HG03095 (cell line): Measurements from ENCODE around the gene GABBR2.
"Not testable (repeated sequence)": the region's sequence is repeated elsewhere in the genome, so short reads cannot be mapped to it uniquely, and the experiment has no call there.

Experiments used
- ATAC-seq: cut with Tn5 transposase; IDR thresholded peaks from one replicate; pipeline ENCODE4 v1.9.1; 2021; ENCODE audit warnings: moderate library complexity; ENCODE audit not compliant: unreplicated experiment

Gene GABBR2

DNA sequence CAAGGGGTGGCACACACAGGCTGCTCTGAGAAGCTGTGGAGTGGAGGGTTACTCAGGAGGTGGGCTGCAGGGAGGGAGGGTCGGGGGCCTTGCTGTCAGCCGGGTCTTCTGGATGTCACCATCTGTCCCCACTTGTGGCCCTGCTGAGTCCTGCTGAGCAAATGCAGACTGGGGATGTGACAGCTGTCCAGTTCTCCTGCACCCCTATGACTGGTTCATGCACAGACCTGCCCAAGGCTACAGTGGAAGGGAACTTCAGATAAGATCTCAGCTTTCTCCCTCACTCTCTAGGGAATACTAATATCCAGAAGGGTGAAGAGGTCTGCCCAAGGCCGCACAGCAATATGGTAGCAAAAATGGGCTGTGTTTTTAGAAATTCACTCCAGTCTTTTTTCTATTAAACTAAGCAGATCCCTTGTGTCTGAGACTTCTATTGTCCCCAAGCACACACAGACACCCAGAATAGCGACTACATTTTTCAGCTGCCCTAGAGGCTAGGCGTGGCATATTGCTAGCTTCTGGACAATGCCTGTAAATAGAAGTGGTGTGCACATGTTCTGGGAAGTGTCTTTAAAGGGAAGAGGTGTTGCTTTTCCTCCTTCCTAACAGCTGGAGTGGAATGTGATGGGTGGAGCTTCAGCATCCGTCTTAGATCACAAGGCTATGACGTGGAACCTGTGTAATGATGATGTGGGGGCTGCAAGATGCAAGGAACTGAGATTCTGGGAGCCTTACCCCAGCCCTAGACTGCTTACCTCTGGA is 402.2 kb downstream of the GABBR2 start:
- ATAC-seq = no peak

DNA sequence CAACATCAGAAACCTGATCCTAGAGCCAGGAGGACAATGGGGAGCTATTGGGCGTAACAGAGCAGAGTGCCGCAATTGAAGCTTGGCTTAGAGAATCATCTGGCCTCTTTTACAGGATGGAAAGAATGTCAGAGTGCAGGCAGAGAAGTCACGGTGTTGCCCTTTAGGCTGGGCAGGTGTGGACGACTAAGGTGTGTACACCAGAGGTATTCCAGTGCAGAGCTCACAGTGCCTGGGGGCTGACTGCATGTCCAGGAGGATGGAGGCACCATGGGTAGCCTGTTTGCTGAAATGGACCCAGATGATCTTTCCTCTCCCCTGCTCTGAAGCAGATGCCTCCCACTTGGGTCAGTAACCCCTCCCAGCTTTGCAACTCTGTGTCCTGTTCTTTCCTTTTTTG is 404.4 kb downstream of the GABBR2 start:
- no peak for ATAC-seq

DNA sequence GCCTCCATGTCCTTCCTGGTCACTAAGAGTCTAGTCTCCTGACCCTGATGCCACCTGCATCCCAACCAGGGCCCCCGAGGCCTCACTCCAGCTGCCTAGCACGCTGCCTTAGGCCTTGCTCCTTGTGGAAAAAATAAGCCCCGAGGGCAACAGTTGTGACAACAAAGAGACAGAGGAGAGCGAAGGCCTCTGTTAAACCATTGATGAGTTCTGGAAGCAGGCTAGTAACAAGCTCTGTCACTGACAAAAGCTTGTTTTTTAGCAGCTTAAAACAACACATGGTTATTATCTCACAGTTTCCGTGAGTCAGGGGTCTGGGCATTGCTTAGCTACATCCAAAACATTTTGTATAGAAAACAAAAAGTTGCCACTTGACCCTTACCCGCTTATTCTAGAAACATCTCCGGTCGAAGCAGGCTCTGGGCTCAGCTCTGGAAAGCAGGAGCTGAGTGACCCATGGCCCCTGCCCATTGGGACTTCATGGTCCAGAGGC is 405.1 kb downstream of the GABBR2 start:
- ATAC-seq = no peak

DNA sequence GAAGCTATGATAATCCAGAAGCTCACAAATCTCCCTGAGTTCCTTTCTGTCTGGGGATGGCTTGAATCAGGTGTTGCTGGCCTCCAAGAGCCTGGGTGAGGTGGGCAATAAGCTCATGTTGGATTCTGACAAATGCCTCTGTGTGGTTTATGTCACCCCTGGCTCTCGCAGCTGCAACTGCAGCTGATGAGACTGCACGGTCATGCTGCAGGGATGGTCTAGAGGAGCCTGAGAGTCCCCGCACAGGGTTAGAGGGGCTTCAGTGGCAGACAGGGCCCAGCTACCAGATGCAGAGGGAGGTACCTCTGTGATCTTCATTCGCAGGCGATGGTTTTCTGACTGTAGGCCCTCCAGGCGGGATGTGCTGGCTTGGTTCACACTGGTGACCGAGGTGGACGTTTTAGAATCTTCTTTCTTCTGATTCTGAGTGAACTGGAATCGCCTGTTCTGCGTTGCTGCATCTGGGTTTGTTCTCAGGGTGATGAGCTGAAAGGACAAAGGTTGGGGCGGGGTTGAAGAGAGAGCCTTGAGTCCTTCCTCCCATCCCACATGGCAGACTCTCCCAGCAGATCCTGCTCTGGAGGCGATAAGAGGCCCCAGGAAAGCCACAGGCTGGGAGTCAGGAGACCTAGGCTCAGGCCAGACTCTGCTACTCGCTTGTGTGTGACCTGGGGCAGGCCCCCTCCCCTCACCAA is 405.6 kb downstream of the GABBR2 start:
- no peak for ATAC-seq

DNA sequence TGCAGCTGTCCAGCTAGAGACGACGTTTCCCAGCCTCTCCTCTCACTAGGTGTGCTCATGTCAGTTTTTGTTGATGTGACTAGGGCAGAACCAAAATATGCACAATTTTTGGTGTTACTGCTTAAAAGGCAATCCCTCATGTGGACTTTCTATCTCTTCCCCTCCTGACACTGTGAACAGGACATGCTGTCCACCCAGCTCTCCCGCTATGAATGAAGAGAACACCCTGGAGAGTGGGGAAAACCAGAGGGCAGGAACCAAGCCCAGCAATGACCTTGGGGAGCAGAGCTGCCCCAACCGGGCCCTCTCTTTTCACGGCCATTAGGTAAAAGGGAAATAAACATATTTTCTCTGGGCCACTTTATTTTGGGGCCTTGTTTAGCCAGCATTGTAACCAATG is 406.6 kb downstream of the GABBR2 start:
- ATAC-seq = no peak

DNA sequence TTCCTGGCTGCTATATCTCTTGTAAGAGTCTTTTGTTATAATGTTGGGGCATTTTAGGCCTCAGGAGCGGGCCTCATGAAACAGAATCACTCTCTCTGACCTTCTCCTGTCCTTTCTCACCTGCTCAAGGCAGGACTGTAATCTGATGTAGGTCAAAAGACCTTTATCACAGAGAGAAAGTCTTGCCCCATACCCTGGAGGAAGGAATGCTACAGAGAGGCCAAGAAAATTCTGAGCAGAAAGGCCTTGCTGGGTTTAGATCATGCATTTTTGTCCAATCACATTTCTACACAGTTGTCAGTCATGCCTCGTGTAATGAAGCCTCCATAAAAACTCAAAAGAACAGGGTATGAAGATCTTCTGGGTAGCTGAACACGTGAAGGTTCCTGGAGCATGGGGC is 408.1 kb downstream of the GABBR2 start:
- no peak for ATAC-seq

DNA sequence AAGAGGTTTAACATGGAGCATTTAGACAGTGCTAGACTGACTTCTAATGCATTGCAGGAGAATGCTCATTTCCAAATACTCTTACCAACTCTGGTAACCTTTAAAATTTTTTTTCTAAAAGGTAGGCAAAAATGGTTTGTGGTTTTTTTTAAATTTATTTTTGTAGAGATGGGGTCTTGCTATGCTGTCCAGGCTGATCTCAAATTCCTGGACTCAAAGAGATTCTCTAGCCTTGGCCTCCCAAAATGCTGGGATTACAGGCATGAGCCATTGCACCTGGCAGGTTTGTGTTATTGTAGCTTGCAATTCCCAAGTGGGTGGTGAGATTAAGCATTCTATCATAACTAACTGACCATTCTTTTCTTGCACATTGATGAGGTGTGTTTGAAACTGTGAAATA is 410.3 kb downstream of the GABBR2 start:
- ATAC-seq = no peak

DNA sequence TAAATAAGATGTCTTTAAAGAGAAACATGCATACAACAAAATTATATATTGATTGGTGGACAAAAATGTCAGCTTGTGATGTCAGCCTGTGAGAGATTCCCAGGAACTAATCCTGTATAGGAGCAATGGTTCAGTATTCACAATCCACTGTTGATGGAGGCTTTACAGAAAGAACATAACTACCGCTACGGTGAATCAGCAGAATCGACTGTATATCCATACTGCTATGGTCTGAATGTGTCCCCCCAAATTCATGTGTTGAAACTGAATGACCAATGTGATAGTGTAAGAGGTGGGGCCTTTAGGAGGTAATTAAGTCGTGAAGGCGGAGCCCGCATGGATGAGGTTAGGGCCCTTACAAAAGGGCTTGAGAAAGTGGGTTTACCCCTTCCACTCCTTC is 412.9 kb downstream of the GABBR2 start:
- no peak for ATAC-seq

DNA sequence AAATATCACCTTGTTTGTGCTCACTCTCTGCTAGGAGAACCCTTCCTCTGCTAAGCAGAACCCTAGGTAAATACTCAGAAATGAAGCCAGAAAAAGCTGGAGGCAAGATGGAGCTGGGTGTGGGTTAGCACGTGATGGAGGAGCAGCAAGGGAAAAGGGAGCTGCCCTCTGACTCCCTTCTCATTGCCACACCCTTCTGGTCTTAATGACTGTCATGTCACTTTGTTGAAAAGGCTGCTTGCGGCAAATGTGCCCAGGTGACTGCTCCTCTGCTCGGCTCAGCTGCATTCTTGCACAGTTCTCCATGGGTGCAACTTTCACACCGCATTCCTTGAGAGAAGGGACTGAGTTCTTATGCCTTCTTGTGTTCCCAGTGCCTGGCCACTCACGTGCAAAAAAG is 416.9 kb downstream of the GABBR2 start:
- ATAC-seq = no peak

DNA sequence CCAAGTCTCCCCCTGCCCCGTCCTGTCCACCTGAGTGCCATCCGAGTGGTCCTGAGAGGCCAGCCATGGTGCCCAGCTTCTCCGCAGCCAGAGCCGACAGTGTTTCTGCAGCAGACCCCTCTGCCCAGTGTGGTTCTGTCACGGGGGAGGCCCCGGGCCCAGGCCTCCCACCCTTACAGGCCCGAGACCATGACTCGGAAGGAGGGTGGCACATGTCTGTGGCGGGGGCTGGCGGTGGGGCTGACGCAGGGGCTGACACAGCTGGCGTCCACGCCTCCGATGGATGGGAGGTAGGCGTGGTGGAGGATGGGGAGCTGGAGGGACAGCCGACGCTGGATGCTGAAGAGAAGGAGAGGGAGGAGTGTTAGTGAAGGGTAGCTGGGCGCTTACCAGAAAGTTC is 418.3 kb downstream of the GABBR2 start:
- ATAC-seq = no peak

DNA sequence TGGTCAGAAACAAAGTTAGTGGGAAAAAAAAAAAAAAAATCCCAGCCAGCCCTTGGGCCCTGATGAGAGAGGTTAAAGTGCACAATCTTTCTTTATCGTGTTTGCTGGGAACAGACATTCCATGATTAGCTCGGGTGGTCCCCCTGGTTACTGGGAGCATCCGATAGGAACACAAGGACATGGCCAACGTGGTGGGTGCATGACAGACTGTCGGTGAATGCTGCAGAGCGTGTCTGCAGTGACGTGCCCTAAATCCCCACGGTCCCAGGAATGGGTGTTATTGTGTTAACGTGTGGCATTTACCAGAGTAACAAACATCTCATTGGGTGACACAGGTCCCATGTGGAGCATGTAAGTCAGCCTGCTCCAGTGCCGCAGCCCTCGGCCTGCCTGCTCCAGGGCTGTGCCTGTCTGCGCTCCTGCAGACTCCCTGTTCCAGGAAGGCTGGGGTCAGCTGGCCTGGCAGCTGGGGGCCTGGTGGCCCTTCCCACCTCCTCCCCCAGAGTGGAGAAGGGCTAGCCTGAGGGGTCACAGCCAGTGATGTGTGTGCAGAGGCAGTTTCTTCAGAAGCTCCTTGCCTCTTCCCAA is 419.0 kb downstream of the GABBR2 start:
- no peak for ATAC-seq

DNA sequence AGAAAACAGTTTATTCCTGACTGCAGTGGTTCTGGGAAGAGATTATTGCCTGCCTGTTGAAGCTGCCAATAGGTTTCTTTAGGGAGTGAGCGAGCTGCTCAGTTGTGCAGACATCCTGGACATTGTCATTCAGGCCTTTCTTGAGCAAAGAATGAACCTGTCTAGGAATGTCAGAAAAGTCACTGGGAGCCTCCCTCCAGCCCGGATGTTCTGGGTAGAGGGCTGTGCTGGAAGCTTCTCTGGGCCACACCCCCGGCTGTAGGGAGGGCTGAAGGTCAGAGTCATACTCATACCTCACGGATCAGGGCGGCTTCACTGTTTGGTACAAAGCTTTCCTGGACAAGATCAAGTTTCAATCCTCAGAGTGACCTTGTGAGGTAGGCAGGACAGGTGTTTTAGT is 419.9 kb downstream of the GABBR2 start:
- ATAC-seq = no peak

DNA sequence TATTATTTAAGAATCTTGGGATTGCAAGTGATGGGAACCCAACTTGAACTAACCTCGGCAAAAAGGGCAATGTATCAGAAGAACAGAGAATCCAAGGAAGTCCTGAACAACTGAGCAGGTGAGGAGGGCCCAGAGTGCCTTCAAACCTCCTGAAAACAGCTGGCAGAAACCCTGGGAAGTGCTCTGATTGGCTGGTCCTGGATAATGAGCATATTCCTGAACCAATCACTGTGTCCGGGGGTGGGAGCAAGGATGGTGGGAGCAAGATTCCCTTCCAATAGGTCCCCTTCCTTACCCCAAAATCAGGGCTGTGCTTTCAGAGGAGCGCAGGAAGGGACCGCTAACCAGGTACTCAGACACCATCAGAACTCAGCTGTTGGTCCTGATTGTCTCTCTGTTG is 421.4 kb downstream of the GABBR2 start:
- ATAC-seq = no peak

DNA sequence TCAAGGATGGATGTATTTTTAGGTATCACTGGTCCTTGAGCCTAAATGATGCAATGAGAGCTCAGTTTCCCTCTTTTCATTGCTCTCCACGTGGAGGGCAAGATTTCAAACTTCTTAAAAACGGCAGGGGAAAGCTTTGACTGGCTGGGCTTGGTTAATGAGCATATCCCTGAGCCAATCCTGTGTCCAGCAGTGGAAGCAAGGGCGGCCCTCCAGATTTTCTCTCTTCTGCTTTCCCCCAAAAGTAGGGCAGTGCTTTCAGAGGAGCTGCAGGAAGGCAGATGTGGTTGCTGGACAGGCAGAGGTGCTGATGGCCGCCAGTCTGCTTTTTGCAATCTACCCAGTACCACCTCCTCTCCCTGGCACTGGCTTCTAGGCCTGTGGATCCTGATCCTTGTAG is 423.3 kb downstream of the GABBR2 start:
- ATAC-seq = no peak

DNA sequence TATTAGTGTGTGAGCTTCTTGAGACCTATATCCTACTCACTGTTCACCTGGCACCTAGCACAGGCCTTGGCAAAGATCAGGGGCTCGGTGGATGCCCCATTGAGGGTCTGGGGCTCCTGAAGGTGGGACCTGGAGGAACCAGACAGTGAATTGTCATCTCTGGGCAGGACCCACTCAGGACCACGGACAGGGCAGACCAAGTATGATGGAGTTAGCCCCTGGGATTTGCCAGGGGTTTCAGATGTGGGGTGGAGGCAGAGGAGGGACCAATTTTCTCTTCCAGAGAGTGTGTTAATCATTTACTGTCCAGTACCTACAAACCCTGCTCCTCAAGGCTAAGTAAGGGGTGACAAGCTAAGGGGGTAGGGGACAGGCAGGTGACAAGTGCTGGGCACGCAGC is 424.0 kb downstream of the GABBR2 start:
- no peak for ATAC-seq

DNA sequence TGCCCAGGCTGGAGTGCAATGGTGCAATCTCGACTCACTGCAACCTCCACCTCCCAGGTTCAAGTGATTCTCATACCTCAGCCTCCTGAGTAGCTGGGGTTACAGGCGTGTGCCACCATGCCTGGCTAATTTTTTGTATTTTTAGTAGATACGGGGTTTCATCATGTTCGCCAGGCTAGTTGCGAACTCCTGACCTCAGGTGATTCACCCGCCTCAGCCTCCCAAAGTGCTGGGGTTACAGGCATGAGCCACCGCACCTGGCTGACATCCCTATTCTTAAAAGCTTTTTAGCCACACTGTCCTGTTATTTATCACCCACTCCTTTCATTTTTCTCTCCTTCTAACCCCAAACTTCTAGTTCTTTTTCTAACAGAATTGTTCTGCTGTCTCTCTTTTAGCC is 425.6 kb downstream of the GABBR2 start:
- ATAC-seq = not testable (repeated sequence)

DNA sequence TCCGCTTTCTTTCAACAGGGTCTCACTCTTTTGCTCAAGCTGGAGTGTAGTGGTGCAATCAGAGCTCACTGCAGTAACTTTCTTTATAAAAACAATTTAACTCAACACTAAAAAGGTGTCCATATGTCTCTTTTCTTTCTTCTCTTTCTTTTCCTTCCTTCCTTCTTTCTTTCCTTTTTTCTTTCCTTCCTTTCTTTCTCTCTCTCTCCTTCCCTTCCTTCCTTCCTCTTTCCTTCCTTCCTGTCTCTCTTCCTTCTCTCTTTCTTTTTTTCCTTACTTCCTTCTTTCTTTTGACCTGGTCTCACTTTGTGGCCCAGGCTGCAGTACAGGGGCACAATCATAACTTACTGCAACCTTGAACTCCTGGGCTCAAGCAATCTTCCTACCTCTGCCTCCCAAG is 427.5 kb downstream of the GABBR2 start:
- no peak for ATAC-seq

DNA sequence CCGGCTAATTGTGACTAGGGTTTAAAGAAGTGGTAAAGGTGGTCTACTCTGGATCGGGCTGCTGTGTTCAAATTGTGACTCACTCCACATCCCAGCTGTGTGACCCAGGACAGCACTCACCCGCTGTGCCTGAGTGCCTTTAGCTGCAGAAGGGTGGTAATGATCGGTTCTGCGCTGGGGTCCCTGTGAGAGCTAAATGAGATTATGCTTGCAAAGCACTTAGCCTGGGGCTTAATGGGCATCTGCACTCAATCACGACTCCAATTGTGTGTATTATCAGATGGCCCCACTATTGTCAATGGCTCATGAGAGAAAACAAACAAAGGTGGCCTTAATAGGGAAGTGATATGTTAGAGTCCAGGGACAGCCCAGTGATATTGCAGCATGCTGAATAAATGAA is 428.2 kb downstream of the GABBR2 start:
- no peak for ATAC-seq

DNA sequence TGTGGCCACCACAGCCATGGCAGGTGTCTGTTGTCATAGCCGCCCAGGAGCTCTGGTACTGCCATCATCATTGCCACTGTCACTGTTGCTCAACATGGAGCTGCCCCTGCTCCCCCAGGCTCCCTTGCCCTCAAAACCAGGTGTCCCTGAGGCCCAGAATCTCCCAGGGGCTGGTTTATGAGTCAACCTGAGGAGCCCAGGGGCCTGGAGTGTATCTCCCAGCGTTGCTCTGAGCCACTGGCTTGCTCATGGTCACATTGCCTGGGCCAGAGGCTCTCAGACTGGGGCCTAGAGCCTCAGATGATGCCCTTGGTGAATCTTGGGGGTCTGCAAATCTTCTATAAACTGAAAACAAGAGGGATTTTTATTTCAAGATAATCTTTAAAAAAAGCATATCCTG is 428.6 kb downstream of the GABBR2 start:
- no peak for ATAC-seq

DNA sequence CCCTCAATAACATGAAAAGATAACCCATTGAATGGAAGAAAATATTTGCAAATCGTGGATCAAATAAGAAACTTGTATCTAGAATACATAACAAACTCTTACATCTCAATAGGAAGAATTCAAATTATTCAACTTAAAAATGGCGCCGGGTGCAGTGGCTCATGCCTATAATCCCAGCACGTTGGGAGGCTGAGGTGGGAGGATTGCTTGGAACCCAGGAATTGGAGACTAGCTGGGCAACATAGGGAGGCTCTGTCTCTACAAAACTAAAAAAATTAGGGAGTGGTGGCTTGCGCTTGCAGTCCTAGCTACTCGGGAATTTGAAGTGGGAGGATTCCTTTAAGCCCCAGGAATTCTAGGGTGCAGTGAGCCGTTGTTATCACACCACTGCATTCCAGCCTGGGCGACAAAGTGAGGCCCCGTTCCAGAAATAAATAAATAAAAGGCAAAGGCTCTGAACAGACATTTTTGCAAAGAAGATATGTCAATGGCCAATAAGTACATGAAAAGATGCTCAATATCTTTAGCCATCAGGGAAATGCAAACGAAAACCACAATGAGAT is 431.7 kb downstream of the GABBR2 start:
- ATAC-seq = no peak

DNA sequence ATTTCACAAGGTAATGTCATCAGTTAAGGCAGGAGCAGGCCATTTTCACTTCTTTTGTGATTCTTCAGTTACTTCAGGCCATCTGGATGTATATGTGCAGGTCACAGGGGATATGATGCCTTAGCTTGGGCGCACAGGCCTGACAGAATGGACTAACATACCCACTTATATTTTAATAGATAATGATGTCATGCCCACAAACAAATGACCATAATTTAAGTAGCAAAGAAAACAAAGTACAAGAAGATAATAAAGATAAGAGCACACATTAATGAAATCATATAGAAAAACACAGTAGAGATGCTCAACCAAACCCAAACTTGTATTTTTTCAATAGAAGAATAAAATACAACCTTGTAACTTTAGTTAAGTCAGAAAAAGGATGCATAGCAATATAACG is 433.6 kb downstream of the GABBR2 start:
- no peak for ATAC-seq

DNA sequence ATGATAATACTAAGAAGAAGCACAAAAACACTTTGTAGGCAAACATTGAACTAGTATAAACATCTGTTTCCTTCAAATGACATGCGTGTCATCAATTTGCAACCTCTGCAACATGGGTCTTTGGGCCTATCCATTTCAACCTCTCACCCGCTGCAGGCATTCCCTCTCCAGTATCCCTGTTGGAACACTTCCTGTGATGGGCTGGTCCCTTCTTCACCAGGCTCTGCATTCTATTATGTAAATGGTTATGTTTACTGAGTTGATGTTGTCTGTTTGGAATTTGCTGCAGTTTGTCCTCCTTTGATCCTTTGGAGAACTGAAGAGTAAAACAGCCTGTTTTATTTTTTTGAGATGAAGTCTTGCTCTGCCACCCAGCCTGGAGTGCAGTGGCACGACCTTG is 436.7 kb downstream of the GABBR2 start:
- no peak for ATAC-seq
